GM19467 (cell line): ENCODE results near the gene GDPD4.
"Not testable (repeated sequence)": the region's sequence is repeated elsewhere in the genome, so short reads cannot be mapped to it uniquely, and the experiment has no call there.

Experiments used
- ATAC-seq: cut with Tn5 transposase; IDR thresholded peaks from one replicate; pipeline ENCODE4 v1.9.1; 2021; ENCODE audit warnings: mild to moderate bottlenecking, moderate library complexity; ENCODE audit not compliant: unreplicated experiment

Gene GDPD4

GRCh38 chr11:77300028-77300427, 1.5 kb downstream of the GDPD4 start:
- not testable (repeated sequence) for ATAC-seq

GRCh38 chr11:77299528-77299993, 1.9 kb downstream of the GDPD4 start:
- ATAC-seq, result no peak

- no peak for ATAC-seq
Observed at GRCh38 chr11:77294040-77294439, 7.4 kb downstream of the GDPD4 start.

DNA sequence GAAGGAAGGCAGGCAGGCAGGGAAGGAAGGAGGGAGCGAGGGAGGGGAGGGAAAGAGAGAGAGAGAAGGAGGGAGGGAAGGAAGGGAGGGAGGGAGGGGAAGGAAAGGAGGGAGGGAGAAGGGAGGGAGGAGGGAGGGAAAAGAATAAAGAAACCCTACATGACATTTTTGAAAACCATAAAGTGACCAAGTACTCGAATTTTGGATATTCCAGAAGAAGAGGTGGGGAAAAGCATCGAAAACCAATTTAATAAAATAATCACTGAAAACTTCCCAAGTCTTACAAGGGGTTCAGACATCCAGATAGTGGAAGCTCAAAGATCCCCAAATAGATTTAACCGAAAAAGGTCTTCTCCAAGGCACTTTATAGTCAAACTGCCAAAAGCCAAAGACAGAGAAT, 11.7 kb downstream of the GDPD4 start:
- no peak for ATAC-seq

DNA sequence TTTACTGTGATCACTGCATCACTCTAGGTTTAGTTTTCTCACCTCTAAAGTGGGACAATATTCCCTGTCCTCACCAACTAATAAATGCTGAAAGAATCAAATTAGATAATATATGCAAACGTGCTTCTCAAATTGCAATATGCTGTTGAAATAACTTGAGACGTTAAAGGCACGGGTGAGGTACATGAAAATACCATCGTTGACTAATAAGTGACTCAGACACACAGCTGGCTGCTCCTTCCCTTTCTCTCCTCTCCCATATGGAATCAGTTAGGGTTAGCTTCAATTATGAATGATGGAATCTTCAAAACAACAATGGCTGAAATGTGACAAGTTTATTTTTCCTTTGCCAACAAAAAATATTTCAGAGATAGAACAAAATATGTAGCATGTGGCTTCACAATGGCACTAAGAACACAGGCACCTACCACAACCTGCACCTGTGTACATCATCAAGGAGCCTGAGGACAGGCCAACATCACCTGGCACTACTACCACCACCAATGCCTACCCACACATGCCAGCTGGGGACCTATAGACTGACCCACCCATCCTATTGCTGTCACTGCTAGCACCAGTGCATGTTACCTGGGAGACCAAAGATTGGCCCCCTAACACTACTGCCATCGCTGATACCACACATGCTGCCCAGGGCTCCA, 13.7 kb downstream of the GDPD4 start:
- ATAC-seq, result no peak

- no peak for ATAC-seq
Observed at GRCh38 chr11:77287136-77287535, 14.3 kb downstream of the GDPD4 start.

GRCh38 chr11:77284476-77285468, 16.7 kb downstream of the GDPD4 start:
- ATAC-seq, result no peak

DNA sequence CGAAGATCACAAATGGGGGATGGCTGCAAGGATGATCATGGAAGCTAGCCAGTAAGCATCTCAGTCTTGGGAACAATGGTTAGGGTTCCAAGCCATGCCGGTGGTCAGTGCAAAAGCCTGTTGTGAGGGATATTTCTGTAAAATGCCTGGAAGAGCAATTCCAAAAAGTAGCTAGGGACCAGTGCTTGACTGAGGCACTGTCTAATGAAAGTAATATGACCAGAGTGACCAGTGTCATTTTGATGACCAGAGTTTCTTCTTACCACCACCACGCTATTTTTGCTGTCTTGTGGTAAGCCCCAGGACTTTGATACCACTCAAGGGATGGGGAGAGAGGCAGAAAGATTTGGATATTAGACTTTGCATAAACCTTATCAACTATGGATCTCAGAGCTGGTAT, 18.4 kb downstream of the GDPD4 start:
- no peak for ATAC-seq

GRCh38 chr11:77278595-77279506, 22.6 kb downstream of the GDPD4 start:
- ATAC-seq, result no peak

DNA sequence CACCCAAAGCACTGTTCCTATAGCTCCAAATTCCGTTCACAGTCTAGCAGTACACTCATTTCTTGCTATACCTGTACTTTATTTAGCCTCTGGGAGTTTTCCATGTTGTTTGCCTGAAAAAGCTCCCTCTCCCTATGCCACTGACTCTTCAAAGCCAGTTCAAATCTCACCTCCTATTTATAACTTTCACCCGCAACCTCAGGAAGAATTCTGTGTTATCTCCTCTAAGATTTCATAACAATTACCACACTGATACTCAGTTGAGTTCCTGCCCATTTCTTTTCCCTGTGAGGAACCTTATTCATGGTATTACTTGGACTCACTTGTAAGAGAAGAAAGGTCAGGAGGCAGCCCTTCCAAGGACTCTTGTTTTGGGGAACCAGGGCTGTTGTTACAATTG, 25.2 kb downstream of the GDPD4 start:
- ATAC-seq, result no peak

DNA sequence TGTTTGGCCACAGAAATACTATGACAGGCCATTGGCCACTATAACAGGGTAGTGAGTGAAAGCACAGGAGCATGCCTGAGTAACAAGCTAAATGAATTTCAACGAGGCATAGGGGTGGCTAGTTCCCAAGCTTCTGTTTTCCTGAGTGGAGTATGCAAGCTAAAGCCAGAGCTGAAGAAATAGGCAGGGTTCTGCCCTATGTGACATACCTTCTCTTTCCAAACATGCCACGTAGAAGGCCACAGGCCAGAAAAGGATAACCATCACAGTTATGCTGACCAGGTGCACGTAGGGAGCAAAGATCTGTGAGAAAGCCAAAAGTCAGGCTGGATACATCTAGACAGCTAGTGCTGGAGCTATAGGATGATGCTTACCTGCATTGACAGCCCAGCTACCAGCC, 30.6 kb downstream of the GDPD4 start:
- ATAC-seq, result no peak

GRCh38 chr11:77269484-77270123, 31.9 kb downstream of the GDPD4 start:
- ATAC-seq, result no peak

GRCh38 chr11:77267962-77268361, 33.5 kb downstream of the GDPD4 start:
- ATAC-seq, result no peak

DNA sequence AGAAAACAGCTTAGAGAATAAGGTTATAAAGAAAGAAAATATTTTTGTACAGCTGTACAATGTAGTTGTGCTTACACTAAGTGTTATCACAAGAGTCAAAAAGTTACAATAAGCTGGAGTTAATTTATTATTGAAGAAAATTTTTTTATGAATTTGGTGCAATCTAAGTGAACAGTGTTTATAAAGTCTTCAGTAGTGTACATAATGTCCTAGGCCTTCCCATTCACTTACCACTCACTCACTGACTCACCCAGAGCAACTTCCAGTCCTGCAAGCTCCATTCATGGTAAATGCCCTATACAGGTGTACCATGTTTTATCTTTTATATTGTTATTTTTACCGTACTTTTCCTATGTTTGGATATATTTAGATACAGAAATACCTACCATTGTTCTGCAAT, 34.7 kb downstream of the GDPD4 start:
- ATAC-seq, result no peak

DNA sequence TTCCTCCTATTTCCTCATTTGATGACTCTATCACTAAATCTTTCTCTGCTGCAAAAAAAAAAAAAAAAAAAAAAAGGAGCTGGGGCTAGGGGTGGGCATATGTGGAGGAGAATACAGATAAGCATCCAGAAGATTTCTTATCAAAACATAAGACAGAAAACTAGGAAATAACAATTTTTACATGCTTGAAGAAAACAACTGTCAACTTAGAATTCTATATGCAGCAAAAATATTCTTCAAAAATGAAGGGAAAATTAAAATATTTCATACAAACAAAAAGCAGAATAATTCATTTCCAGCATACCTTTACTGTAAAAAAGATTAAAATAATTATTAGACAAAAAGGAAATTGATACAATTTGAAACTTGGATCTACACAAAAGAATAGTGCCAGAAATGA, 38.7 kb downstream of the GDPD4 start:
- ATAC-seq, result no peak

DNA sequence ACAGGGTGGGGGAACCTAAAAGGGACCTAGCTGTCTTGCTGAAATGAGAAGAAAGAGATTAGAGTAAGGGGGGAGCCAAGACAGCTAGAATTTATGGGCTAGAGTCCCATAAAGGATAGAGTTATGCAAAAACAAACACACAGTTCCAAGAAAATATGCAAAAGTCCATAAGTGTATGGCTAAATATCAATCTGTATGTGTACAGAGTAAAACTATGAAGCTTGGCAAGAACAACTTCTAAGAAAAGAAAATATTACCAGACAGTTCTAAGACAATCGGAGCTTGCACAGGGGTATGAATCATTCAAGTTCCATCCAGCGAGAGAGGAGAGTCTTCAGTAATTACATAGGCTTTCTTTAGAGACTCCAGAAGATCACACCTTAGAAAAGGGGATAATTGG, 41.8 kb downstream of the GDPD4 start:
- ATAC-seq, result no peak

DNA sequence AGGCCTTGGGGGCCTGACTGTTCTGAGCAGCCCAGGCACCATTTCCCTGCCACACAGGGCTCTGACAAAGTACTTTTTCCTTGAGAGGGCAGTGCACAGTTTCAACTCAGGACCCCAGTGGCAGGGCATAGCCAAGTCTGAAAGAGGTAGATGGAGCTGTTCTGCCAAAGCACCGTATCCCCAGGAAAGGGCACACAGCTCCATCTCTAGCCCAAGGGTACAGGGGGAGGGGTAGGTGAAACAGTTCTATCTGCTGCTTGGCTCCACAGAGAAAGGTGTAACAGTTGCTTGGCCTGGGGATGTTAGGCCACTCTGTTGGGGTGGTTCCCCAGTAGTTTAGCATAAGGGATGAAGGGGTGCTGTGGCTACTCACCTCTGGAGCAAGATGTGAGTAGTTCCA, 47.8 kb downstream of the GDPD4 start:
- no peak for ATAC-seq

GRCh38 chr11:77252555-77253270, 48.8 kb downstream of the GDPD4 start:
- ATAC-seq, result no peak

GRCh38 chr11:77250881-77251640, 50.4 kb downstream of the GDPD4 start:
- no peak for ATAC-seq
